A673 (cell line): Measurements from ENCODE around the gene PIM3.

Source experiments
- CTCF ChIP-seq: fragments of 300-800, 200-600 bp; sonication (generic); conservative IDR thresholded peaks from 2 replicates; pipeline ENCODE4 v1.5.1; 2017; ENCODE audit warnings: low read depth, mild to moderate bottlenecking, antibody characterized with exemption, low read length, moderate library complexity, mixed read lengths
- EZH2 ChIP-seq: fragments of 200-600 bp; sonication (generic); IDR thresholded peaks from 2 replicates; pipeline ENCODE4 v1.6.1; 2017; ENCODE audit warnings: borderline replicate concordance, low read depth, mild to moderate bottlenecking, mixed read lengths, antibody characterized with exemption, low read length; ENCODE audit not compliant: poor library complexity, severe bottlenecking

- TF ChIP-seq CTCF = no peak
- no peak for TF ChIP-seq EZH2
Observed at GRCh38 chr22:49973018-49973961, 12.7 kb downstream of the PIM3 start.
